NB4 (cell line): Measurements from ENCODE around the gene TMEM201.

Experiments
- CTCF ChIP-seq: IDR thresholded peaks from one replicate; pipeline ENCODE4 v1.5.1; 2012; ENCODE audit warnings: low read depth, low read length
- MAX ChIP-seq: IDR thresholded peaks from 2 replicates; pipeline ENCODE4 v1.6.1; 2011; ENCODE audit warnings: low read depth, low read length

- no peak for TF ChIP-seq CTCF
- TF ChIP-seq MAX = no peak
These were observed 45.9 kb downstream of the TMEM201 start for GRCh38 chr1:9634582-9634981.
